Measurements from ENCODE around the gene SDC1. TPM values are rescaled to one million over a fixed set of nuclear protein-coding genes. Genes with fewer than 3 reads are reported as not detected.

The SDC1 gene
- total RNA-seq, 1 experiment from 2014 or later, result 22.3 TPM

DNA sequence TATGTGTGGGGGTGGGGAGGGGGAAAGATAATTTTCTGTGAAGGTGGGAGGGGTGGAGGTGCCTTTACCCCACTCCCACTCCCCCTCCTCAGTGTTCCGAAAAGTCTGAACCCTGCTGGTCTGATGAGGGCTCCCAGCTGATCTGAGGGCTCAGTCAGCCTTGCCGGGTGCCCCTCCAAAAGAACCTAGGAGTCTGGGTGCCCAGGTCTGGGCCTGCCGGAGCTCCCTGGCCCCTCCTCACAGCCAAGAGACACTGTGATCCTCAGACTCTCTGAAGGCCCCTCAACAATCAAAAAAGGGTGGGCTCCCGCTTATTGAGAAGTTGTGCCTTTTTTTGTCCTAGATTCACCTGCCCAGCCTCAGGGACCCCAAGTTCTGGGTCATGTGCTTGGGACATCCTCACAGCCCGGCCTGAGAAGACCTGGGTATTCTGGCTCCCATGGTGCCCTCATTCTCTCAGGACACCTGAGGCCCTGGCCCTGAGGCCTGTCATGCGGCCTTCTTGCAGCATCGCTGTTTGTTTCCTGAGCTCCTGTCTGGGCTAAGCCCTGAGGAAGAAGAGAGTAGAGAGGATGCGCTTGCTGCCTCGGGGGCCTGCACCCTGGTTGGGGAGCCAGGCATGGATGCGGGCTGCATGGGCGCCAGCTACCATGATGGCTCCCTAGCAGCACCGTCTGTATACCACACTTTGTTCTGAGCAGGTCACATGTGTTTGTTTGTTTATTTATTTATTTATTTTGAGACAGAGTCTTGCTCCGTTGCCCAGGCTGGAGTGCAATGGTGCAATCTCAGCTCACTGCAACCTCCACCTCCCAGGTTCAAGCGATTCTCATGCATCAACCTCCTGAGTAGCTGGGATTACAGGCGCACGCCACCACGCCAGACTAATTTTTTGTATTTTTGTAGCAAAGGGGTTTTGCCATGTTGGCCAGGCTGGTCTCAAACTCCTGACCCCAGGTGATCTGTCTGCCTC lies 44.0 kb downstream of the SDC1 start:
- Mint-ChIP-seq H3K9me3 (no peaks in the 10 kb centered on the region), H3K4me1 (peaks cover 10 to 12% of the 10 kb centered on the region in 2 experiments), H3K27ac (no peak overlapping the region), H3K27me3 (ENCODE audit: low read depth) (peaks cover 5% of the 10 kb centered on the region), H3K4me3 (no peak overlapping the region), H3K36me3 (ENCODE audit: insufficient read depth in 1 of 3, low read depth in 3 of 3) (no peaks in the 10 kb centered on the region)
- no peaks in the 10 kb centered on the region for H3K79me2 ChIP-seq (ENCODE audit: insufficient read depth, low read length)
- no peak overlapping the region for H4K91ac ChIP-seq (ENCODE audit: insufficient read length, low read depth, low read length)
- H2BK15ac ChIP-seq (ENCODE audit: low read depth, low read length), result no peak overlapping the region
- no peaks in the 10 kb centered on the region for H3K79me1 ChIP-seq (ENCODE audit: insufficient read depth, low read depth, low read length, poor library complexity, severe bottlenecking)
- H3T11ph ChIP-seq (ENCODE audit: low read length), result no peak overlapping the region
- H3K27me3 ChIP-seq (ENCODE audit: insufficient read depth, low read length), result no peaks in the 10 kb centered on the region
- no peak for DNase-seq
- H3K9me3 ChIP-seq (ENCODE audit: control insufficient read depth, low read depth, low read length), result no peaks in the 10 kb centered on the region
- no peak overlapping the region for H3K23ac ChIP-seq (ENCODE audit: insufficient read length, low read depth, low read length)
- no peak overlapping the region for H2AFZ ChIP-seq (ENCODE audit: low read length)
- no peak overlapping the region for H3K4ac ChIP-seq (ENCODE audit: low read depth, low read length)
- no peak overlapping the region for H2BK12ac ChIP-seq (ENCODE audit: insufficient read length, low read depth, low read length)
- H3K9ac ChIP-seq (ENCODE audit: extremely low read depth, insufficient read length, low read length), result no peak overlapping the region
- H3K27ac ChIP-seq (ENCODE audit: insufficient read length, low read depth, low read length), result no peak overlapping the region
- TF ChIP-seq, protein P1, sequence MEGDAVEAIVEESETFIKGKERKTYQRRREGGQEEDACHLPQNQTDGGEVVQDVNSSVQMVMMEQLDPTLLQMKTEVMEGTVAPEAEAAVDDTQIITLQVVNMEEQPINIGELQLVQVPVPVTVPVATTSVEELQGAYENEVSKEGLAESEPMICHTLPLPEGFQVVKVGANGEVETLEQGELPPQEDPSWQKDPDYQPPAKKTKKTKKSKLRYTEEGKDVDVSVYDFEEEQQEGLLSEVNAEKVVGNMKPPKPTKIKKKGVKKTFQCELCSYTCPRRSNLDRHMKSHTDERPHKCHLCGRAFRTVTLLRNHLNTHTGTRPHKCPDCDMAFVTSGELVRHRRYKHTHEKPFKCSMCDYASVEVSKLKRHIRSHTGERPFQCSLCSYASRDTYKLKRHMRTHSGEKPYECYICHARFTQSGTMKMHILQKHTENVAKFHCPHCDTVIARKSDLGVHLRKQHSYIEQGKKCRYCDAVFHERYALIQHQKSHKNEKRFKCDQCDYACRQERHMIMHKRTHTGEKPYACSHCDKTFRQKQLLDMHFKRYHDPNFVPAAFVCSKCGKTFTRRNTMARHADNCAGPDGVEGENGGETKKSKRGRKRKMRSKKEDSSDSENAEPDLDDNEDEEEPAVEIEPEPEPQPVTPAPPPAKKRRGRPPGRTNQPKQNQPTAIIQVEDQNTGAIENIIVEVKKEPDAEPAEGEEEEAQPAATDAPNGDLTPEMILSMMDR (conservative IDR thresholded peaks at IDR 0.05), result no peak
- no peaks in the 10 kb centered on the region for H3K23me2 ChIP-seq (ENCODE audit: insufficient read length, low read depth, low read length, poor library complexity, severe bottlenecking)
- no peak overlapping the region for H3K56ac ChIP-seq (ENCODE audit: insufficient read length, low read depth, low read length)
- WGBS (ENCODE audit: extremely low coverage, insufficient read length, low lambda C conversion rate), result no CpG with 5 or more reads among the region's 17 CpGs
- H4K8ac ChIP-seq (replicated peaks; ENCODE audit: insufficient read length, low read depth, low read length), result no peak overlapping the region
- no peak overlapping the region for H3K14ac ChIP-seq (ENCODE audit: insufficient read depth, low read length)
- no peaks in the 10 kb centered on the region for H4K20me1 ChIP-seq (ENCODE audit: control insufficient read depth, insufficient read depth, insufficient read length)
- H2BK20ac ChIP-seq (ENCODE audit: low read depth, low read length, poor library complexity, severe bottlenecking), result no peak overlapping the region
- no peak overlapping the region for H2AK5ac ChIP-seq (ENCODE audit: insufficient read length, low read length)
- no peaks in the 10 kb centered on the region for H3K4me1 ChIP-seq (ENCODE audit: insufficient read depth, low read length)
- H4K5ac ChIP-seq (ENCODE audit: insufficient read length, low read depth, low read length), result no peak overlapping the region
- no peak overlapping the region for H2BK120ac ChIP-seq (ENCODE audit: low read depth, low read length, poor library complexity, severe bottlenecking)
- H3K4me2 ChIP-seq (ENCODE audit: insufficient read depth, insufficient read length, low read length), result no peak overlapping the region
- no peak overlapping the region for H3K18ac ChIP-seq (ENCODE audit: insufficient read length, low read depth, low read length)
- no peak overlapping the region for H2BK5ac ChIP-seq (ENCODE audit: insufficient read length, low read length)
